GM15510 (cell line): Measurements from ENCODE around the gene VTI1A.

Source experiments
- POLR2A ChIP-seq: IDR thresholded peaks from 3 replicates; pipeline ENCODE4 v1.6.1; 2011; ENCODE audit warnings: borderline replicate concordance; ENCODE audit not compliant: insufficient read length; ENCODE audit errors: extremely low read depth

The VTI1A gene

GRCh38 chr10:112649006-112649821, 202.2 kb downstream of the VTI1A start:
- TF ChIP-seq POLR2A: no peak

- TF ChIP-seq POLR2A: no peak
Observed at GRCh38 chr10:112649822-112650152, 202.8 kb downstream of the VTI1A start.

GRCh38 chr10:112650588-112651030, 203.6 kb downstream of the VTI1A start:
- no peak for TF ChIP-seq POLR2A

GRCh38 chr10:112653215-112653614, 206.2 kb downstream of the VTI1A start:
- no peak for TF ChIP-seq POLR2A

- TF ChIP-seq POLR2A: no peak
Observed at GRCh38 chr10:112653851-112654250, 206.8 kb downstream of the VTI1A start.

- TF ChIP-seq POLR2A: no peak
Observed at GRCh38 chr10:112654794-112655193, 207.8 kb downstream of the VTI1A start.

- no peak for TF ChIP-seq POLR2A
Observed at GRCh38 chr10:112655722-112656121, 208.7 kb downstream of the VTI1A start.

GRCh38 chr10:112658465-112658864, 211.4 kb downstream of the VTI1A start:
- no peak for TF ChIP-seq POLR2A

GRCh38 chr10:112658900-112659638, 212.1 kb downstream of the VTI1A start:
- no peak for TF ChIP-seq POLR2A

GRCh38 chr10:112663234-112664125, 216.5 kb downstream of the VTI1A start:
- TF ChIP-seq POLR2A: no peak

GRCh38 chr10:112666094-112666493, 219.1 kb downstream of the VTI1A start:
- no peak for TF ChIP-seq POLR2A

GRCh38 chr10:112669989-112670388, 223.0 kb downstream of the VTI1A start:
- no peak for TF ChIP-seq POLR2A

- no peak for TF ChIP-seq POLR2A
Observed at GRCh38 chr10:112671743-112672142, 224.7 kb downstream of the VTI1A start.

- no peak for TF ChIP-seq POLR2A
Observed at GRCh38 chr10:112672706-112673105, 225.7 kb downstream of the VTI1A start.

- no peak for TF ChIP-seq POLR2A
Observed at GRCh38 chr10:112675560-112676083, 228.6 kb downstream of the VTI1A start.
